GM19397 (cell line): ENCODE measurements around the gene CENPP.
"Not testable (repeated sequence)": the region's sequence is repeated elsewhere in the genome, so short reads cannot be mapped to it uniquely, and the experiment has no call there.

Source experiments
- ATAC-seq: cut with Tn5 transposase; IDR thresholded peaks from one replicate; pipeline ENCODE4 v1.9.1; 2021; ENCODE audit warnings: mild to moderate bottlenecking, moderate library complexity; ENCODE audit not compliant: unreplicated experiment

Gene CENPP

GRCh38 chr9:92611621-92612285 lies 286.0 kb downstream of the CENPP start:
- no peak for ATAC-seq

GRCh38 chr9:92612292-92612691 lies 286.5 kb downstream of the CENPP start:
- no peak for ATAC-seq

- ATAC-seq: no peak
Measured at GRCh38 chr9:92612816-92613215, 287.1 kb downstream of the CENPP start.

GRCh38 chr9:92613268-92614122 lies 287.7 kb downstream of the CENPP start:
- no peak for ATAC-seq

- ATAC-seq: no peak
Measured at GRCh38 chr9:92614123-92614510, 288.4 kb downstream of the CENPP start.

GRCh38 chr9:92614763-92615461 lies 289.2 kb downstream of the CENPP start:
- ATAC-seq: no peak

GRCh38 chr9:92615790-92616189 lies 290.0 kb downstream of the CENPP start:
- ATAC-seq: no peak

- no peak for ATAC-seq
Measured at GRCh38 chr9:92616199-92616641, 290.5 kb downstream of the CENPP start.

- ATAC-seq: no peak
Measured at GRCh38 chr9:92616655-92617111, 290.9 kb downstream of the CENPP start.

- no peak for ATAC-seq
Measured at GRCh38 chr9:92617195-92617813, 291.6 kb downstream of the CENPP start.

- no peak for ATAC-seq
Measured at GRCh38 chr9:92617951-92618510, 292.3 kb downstream of the CENPP start.

- ATAC-seq: no peak
Measured at GRCh38 chr9:92618633-92619225, 293.0 kb downstream of the CENPP start.

GRCh38 chr9:92619601-92620300 lies 294.0 kb downstream of the CENPP start:
- no peak for ATAC-seq

GRCh38 chr9:92620845-92621244 lies 295.1 kb downstream of the CENPP start:
- no peak for ATAC-seq

- not testable (repeated sequence) for ATAC-seq
Measured at GRCh38 chr9:92623936-92624335, 298.2 kb downstream of the CENPP start.

- ATAC-seq: no peak
Measured at GRCh38 chr9:92626484-92626883, 300.7 kb downstream of the CENPP start.

GRCh38 chr9:92627651-92628050 lies 301.9 kb downstream of the CENPP start:
- no peak for ATAC-seq

GRCh38 chr9:92631452-92632343 lies 305.9 kb downstream of the CENPP start:
- ATAC-seq: no peak

GRCh38 chr9:92632641-92633040 lies 306.9 kb downstream of the CENPP start:
- no peak for ATAC-seq
